Subcutaneous adipose tissue (tissue), 4 donors: Measurements from ENCODE around the gene PHPT1. TPM values are rescaled to one million over a fixed set of nuclear protein-coding genes. Genes with fewer than 3 reads are reported as not detected.

ENCODE experiments used
- total RNA-seq, 4 donors: library from RNA; depleted of rRNA; stranded (reverse); fragments of >200 nt; gene quantifications; one replicate each; pipeline ENCODE4 v1.1.0, GENCODE V29; 2016
- TF ChIP-seq, protein P1 (sequence below): fragments of 450-650 bp; IDR thresholded peaks from one replicate; pipeline ENCODE4 v1.5.1; 2016; ENCODE audit warnings: low read depth, mild to moderate bottlenecking, control low read depth, antibody characterized with exemption, moderate library complexity

PHPT1 gene
- total RNA-seq, 4 donors from 2014 or later = 31.8 to 56.6 (median 45.7) TPM

DNA sequence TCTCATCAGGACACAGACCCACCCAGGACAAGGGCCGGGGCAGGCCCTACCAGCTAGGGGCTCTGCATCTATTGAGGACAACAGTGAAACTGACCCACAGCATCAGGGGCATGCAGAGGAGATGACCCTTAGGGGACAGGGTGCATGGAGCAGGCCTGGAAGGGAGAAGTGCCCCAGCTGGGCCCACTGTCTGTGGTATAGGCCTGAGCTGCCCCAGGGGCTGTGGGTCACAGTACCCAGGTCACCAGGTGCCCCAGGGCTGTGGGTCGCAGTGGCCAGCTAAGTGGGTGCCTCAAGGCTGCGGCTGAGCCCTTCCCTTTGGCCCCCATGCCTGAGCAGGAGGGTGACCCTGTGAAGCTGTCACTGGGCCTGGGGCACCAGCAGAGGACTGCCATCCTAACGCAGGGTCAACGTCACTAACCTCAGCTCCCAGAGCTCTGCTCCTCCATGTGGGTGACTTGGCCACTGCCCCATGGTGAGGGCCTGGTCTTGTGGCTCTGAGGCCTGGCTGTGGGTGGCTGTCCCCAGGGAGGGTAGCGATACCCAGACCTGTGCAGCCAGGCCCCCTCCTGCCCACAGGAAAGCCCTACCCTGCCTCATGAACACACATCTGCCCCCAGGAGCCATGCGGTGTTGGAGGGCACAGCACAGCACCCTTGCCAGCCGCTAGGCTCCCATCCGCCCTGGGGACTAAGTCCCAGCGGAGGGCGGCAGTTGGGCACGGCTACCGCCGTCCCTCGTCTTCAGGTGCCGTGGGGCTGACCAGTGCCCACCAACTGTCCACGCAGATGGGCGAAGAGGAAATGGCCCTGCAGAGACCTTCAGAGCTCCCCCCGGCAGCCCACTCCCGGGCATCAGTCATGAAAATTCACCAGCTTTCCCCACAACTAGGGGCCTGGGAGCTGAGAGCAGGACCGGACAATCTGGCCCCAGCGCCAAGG is 12.0 kb downstream of the PHPT1 start:
- TF ChIP-seq, protein P1, sequence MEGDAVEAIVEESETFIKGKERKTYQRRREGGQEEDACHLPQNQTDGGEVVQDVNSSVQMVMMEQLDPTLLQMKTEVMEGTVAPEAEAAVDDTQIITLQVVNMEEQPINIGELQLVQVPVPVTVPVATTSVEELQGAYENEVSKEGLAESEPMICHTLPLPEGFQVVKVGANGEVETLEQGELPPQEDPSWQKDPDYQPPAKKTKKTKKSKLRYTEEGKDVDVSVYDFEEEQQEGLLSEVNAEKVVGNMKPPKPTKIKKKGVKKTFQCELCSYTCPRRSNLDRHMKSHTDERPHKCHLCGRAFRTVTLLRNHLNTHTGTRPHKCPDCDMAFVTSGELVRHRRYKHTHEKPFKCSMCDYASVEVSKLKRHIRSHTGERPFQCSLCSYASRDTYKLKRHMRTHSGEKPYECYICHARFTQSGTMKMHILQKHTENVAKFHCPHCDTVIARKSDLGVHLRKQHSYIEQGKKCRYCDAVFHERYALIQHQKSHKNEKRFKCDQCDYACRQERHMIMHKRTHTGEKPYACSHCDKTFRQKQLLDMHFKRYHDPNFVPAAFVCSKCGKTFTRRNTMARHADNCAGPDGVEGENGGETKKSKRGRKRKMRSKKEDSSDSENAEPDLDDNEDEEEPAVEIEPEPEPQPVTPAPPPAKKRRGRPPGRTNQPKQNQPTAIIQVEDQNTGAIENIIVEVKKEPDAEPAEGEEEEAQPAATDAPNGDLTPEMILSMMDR = no peak

DNA sequence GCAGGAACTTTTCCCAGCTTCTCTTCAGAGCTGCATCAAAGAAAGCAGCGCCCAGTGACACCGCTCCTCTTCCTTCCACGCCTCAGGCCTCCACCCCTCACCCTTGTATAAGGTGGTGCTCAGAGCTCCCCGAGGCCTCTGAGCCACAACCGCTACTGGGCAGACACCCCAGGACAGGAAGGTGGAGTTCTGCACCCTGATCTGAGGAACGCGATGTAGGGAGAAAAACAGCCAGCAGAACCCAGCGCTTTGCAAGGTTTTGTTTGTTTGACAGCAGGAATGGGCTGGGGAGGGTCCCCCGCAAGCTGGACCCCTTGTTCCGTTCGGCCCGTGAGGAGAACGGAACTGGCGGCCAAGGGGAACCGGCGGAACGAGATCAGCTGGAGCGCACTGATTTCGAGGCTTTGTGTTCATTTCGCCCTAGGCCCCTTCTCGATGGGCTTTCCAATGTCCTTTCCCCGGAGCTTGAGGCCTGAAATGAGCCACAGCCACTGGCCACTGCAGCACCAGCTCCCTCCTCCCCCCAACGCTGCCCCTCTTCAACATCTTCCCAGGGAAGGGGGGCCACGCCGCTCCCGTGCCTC is 12.8 kb downstream of the PHPT1 start:
- TF ChIP-seq, protein P1 = no peak

DNA sequence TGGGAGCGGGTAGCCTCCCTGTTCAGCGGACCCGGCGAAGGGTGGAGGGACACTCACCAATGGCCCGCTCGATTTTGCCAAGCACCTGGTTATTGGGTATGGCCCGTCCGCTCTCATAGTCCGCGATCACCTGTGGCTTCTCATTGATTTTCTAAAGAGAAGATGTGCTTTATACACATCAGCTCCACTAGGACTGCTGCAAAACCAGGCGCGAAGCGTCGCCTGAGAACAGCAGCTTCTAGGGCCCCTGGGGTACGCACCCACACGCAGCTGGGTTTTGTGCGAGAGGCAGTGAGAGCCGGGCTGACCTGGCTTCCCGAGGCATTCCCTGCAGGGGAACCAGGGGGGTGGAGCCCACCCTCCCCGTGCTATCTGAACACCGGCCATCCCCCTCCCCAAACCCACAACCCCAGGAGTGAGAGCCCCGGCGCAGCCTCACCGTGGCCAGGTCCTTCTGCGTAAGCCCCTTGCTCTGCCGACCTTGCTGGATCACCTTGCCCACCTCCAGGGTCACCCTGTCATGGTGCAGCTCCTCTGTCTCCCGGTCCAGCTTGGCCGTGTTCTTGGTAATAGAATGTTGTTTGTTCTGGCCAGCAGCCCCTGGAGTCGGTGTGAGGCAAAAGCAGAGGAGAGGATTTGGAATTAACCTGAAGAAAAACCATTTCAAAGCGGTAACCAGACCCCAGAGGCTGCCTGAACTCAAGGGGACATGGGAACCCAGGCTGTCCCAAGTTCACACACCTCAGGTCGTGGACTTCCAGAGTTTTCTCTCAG is 13.8 kb downstream of the PHPT1 start:
- TF ChIP-seq, protein P1 = no peak

DNA sequence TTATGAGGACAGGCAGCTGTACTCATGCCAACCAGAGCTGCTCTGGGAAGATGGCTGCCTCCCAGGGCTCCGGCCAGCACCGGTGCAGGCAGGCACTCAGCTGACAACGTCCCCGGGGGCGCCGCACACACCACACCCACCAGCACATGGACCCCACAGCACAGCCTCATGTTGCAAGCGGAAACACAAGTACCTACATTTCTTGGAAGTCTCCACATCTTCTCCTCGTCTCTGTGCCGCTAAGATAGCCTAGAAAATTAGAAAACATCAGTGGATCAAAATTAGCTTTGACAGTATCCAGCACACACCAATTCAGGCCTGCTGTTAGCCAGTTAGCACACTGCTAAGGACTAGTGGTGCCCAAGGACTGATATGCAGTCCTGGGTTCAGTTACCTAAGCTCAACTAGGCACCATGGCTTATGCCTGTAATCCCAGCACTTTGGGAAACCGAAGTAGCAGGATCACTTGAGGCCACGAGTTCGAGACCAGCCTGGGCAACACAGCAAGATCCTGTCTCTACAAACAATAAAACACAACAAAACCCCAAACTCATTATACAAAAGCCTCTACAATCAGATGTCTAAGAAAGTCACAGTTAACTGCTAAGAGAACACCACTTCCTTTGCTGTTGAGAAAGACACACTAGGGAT is 14.5 kb downstream of the PHPT1 start:
- TF ChIP-seq, protein P1 = no peak

DNA sequence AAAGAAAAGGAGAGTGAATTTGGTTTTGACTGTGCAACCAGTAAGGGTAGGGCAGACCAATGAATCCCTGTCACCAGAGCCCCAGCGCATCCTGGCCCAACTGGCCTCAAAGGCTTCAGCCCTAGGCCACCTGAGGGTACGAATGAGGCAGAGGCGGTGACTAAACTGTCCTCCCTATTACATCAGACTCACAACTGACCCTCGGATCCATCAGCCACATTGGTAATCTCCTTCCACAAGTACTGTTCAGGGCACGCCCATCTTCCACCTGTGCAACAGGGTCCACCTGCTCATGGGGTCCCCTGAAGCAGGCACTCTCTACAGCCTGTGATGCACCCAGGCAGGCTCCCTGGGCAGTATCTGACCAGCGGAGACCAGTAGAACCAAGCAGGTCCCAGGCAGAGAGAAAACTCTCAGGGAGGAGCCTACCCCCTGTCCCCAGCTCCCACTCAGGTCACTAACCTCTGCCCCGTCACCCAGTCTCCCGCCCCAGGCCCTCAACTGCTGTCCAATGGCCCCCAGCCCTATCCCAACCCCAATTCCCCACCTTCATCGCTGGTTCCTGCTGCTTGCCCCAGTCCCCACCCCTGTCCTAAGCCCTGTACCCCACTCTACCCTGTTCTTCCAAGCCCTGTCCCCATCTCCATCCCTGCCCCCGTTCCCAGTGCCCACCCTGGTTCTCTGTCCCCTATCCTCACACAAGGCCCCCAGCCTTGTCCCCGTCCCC is 16.0 kb downstream of the PHPT1 start:
- TF ChIP-seq, protein P1 = no peak

DNA sequence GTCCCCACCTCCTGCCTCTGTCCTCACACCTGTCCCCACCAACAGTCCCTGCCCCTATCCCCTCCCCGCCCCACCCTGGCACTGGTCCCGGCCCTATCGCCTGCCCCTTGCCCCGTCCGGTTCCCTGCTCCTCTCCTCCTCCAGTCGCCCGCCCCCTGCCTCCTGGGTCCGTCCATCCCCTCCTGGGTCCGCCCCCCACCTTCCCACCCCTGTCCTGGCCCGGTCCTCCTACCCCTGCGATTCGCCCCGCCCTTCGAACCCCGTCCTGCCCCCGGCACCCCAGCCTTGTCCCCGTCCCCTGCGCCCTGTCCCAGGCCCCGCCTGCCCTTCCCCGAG is 16.5 kb downstream of the PHPT1 start:
- TF ChIP-seq, protein P1 = no peak
